ENCODE data around the gene UGT8.

UGT8 gene

DNA sequence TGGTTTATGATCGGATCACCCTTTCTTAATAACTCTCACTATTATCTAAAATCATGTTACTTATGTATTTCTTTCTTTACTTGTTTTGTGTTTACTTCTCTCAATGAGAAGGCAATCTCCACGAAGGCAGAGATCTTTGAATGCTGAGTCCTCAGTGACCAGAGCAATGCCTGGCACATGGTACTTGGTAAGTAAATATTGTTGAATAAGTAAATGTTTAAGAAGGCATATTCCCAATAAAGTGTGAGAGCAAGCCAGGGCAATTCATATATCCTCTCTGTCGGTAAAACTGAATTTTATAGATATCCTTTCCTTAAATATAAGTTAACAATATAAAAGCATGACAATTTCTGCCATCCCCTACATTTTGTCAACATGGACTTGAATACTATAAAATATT is 94.4 kb downstream of the UGT8 start:
- no peak for DNase-seq

DNA sequence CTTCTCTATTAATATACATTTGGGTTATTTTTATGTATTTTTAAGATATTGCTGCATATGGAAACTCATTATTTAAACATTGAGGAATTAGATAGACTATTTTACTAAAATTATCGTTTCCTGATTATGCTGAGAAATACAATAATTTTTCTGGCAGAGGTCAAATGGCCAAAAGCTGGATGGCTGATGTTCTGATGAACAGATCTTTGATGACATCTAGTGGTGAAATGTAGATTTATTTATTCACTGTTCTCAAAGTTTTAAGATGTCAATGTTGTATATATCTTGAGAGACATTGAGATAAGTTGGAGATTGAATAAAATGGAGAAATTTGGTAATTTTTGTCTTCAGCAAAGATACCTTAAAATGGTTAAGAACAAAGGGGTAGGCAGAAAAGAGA is 96.2 kb downstream of the UGT8 start:
- no peak for DNase-seq

DNA sequence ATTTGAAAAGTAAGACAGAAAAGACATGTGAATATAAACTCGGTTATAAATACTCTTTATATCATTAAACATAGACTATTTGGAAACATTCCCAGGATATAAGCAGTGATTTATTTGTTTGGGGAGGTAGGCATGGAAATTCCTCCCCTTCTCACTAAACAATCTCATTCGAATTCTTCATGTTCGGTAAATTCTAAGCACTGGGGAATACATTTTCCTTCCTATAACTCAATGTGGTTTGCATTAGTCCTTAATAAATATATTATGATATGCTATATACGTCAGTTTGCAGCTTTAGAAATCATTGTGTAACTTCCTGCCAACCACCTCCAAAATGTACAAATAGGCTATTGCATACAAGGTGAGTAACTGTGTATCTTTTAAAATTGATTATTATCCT is 99.6 kb downstream of the UGT8 start:
- DNase-seq = no peak

DNA sequence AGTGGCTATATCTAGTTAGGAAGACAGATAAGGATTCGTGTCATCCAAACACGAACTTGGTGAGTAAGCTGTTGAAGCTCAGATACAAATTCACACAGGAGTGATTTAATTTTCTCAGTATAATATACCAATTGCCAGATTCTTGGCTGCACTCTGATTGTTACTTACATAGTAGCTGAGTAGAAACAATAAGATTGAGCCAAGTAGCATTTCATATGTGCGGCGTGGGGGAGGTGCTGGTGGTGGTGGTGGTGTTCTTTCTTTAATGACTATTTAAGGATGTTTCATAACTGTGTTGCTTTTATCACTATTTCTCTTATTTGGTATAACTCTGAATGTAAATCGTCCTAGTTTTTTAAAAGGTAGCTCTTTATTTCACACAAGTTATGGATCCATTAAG is 102.9 kb downstream of the UGT8 start:
- DNase-seq = no peak

DNA sequence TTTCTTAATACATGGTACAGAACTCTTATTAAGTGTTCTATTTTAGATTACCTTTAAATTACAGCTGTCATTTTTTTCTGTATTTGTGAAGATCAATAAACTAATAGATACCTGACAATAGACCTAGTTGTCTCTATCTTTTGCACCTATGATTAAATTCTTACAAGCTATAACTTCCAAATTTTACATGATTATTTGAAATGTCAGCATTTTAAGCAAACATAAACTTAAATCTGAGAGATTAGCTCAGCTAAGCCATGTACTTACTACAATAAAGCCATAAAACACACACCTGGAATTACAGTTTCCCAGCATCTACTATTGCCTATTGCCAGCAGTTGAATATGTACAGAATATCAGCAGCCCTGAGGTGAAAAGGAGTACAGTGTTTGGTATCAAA is 118.8 kb downstream of the UGT8 start:
- DNase-seq = no peak

DNA sequence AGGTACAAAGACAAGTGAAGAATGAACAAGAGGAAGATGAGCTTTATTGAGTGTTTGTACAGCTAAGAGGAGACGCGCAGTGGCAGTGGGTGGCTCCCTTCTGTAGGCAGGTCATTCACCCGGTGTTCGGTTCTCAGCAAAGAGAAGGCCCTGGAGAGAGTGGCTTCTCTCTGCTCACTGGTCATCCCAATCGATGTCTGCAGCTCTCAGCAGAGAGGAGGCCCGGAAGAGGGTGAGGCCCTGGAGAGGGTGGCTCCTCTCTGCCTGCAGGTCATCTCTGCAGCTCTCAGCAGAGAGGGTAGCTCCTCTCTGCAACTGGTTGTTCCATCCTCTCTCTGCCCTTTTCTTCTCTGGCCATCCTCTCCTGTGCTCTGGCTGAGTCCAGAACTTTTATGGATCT is 126.5 kb downstream of the UGT8 start:
- DNase-seq = no peak

DNA sequence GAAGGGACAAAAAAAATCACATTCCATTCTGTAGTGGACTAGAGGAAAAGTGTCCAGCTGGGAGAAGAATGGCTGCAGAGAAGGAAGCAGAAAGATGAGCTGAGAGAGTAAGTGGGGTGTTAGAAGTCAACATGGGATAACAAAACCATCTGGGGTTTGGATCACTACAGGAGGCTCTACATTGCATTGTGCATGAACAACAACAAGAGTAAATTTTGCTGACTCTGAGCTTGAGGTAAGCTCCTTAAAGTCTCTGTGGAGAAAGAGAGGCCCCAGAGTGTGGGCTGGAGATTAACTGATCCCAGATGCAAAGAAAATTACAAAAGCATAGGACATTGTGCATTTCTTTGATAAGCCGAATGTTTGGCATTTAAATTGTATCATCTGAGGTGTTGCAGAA is 128.9 kb downstream of the UGT8 start:
- DNase-seq = no peak

Data from SIG-M5 (cell line).